Measurements from ENCODE around the gene PCDHA6. TPM values are rescaled to one million over a fixed set of nuclear protein-coding genes. Genes with fewer than 3 reads are reported as not detected.
A peak's percentile ranks its signal among the peaks of the same experiment; 100 is the strongest.
"Not testable (repeated sequence)": the region's sequence is repeated elsewhere in the genome, so short reads cannot be mapped to it uniquely, and the experiment has no call there.

Gene PCDHA6
- total and polyA plus RNA-seq, 10 of the 15 experiments (the other 5 are each of a cell fraction or from before 2014, with no cell fraction given): 0.09 TPM; not detected in 9

GRCh38 chr5:140795259-140795641 is 32.5 kb upstream of the PCDHA6 start:
- H3K9ac ChIP-seq (ENCODE audit: control insufficient read depth, insufficient read depth, low read length): no peak overlapping the region
- H3K4me2 ChIP-seq (ENCODE audit: control insufficient read depth, insufficient read depth): no peak overlapping the region
- H3K9me3 ChIP-seq (replicated peaks; ENCODE audit: control insufficient read depth, insufficient read depth, low read length): no peaks in the 10 kb centered on the region; the same call in 2 of the 3 replicates
- H4K20me1 ChIP-seq (ENCODE audit: control insufficient read depth, insufficient read depth): no peaks in the 10 kb centered on the region
- in situ Hi-C loops (cut with MboI) (no loop called here), intact Hi-C loops (cut with micrococcal nuclease; ENCODE audit: unreplicated experiment) (no loop called here)
- H3K79me2 ChIP-seq (ENCODE audit: control insufficient read depth, insufficient read depth, low read length): no peaks in the 10 kb centered on the region
- CTCF ChIA-PET: interaction anchor here (1.0 kb wide), 1 partner anchor 10 kb away, joined by 3 read pairs; the partner anchor contains the start of gene PCDHA1
- TF ChIP-seq CTCF (IDR thresholded peaks at IDR 0.05 in 2 of 3, conservative IDR thresholded peaks at IDR 0.05 in 1 of 3; ENCODE audit: control insufficient read depth in 2 of 3, extremely low read depth in 1 of 3, insufficient read depth in 1 of 3, low read depth in 3 of 3, low read length in 3 of 3): 0 out of 6 replicates have a peak, but pooled peaks of 1 of the 3 experiments have one; percentile 4
- TF ChIP-seq RAD51 (IDR thresholded peaks at IDR 0.05): no peak
- no peaks in the 10 kb centered on the region for H3K36me3 ChIP-seq (ENCODE audit: control insufficient read depth in 2 of 2, insufficient read depth in 2 of 2, low read length in 1 of 2)
- POLR2A ChIA-PET: no interaction called here
- H3K4me1 ChIP-seq (ENCODE audit: control insufficient read depth, insufficient read depth, low read length): no peaks in the 10 kb centered on the region
- no peak for FAIRE-seq
- no peak for DNase-seq (ENCODE audit: low read depth, low spot score)
- no TSS peak for BruUV-seq (replicated peaks)
- WGBS (ENCODE audit: insufficient coverage, insufficient replicate concordance, low lambda C conversion rate, missing lambda C conversion rate): 44% methylated on average over 15 of the region's 15 CpGs
- H2AFZ ChIP-seq (ENCODE audit: control insufficient read depth, low read depth, low read length): no peak overlapping the region
- RAD21 ChIA-PET (ENCODE audit: unreplicated experiment): no interaction called here
- H3K27me3 ChIP-seq (replicated peaks in 1 of 2; ENCODE audit: control insufficient read depth in 2 of 2, insufficient read depth in 2 of 2, low read length in 1 of 2): no peaks in the 10 kb centered on the region
- SMC1A ChIA-PET (ENCODE audit: uncharacterized antibody, unreplicated experiment): no interaction called here
- H3K27ac ChIP-seq (ENCODE audit: control insufficient read depth, insufficient read depth): no peak overlapping the region
- no peak for ATAC-seq
- no peak overlapping the region for H3K4me3 ChIP-seq

GRCh38 chr5:140796072-140796717 is 31.6 kb upstream of the PCDHA6 start:
- ATAC-seq; FAIRE-seq; H3K36me3 ChIP-seq (ENCODE audit: control insufficient read depth in 2 of 2, insufficient read depth in 2 of 2, low read length in 1 of 2); H2AFZ ChIP-seq (ENCODE audit: control insufficient read depth, low read depth, low read length); H3K27me3 ChIP-seq (replicated peaks in 1 of 2; ENCODE audit: control insufficient read depth in 2 of 2, insufficient read depth in 2 of 2, low read length in 1 of 2); BruUV-seq (replicated peaks); CTCF ChIA-PET; intact Hi-C loops (cut with micrococcal nuclease; ENCODE audit: unreplicated experiment); RAD21 ChIA-PET (ENCODE audit: unreplicated experiment); H3K27ac ChIP-seq (ENCODE audit: control insufficient read depth, insufficient read depth); POLR2A ChIA-PET; DNase-seq (ENCODE audit: low read depth, low spot score); SMC1A ChIA-PET (ENCODE audit: uncharacterized antibody, unreplicated experiment); H3K79me2 ChIP-seq (ENCODE audit: control insufficient read depth, insufficient read depth, low read length); H3K4me2 ChIP-seq (ENCODE audit: control insufficient read depth, insufficient read depth); in situ Hi-C loops (cut with MboI); H4K20me1 ChIP-seq (ENCODE audit: control insufficient read depth, insufficient read depth); H3K4me3 ChIP-seq; H3K9ac ChIP-seq (ENCODE audit: control insufficient read depth, insufficient read depth, low read length); H3K4me1 ChIP-seq (ENCODE audit: control insufficient read depth, insufficient read depth, low read length); H3K9me3 ChIP-seq (replicated peaks; ENCODE audit: control insufficient read depth, insufficient read depth, low read length): not testable (repeated sequence)
- 79% methylated on average over 59 of the region's 72 CpGs for WGBS (ENCODE audit: insufficient coverage, insufficient replicate concordance, low lambda C conversion rate, missing lambda C conversion rate)

Measured in GM12878 (cell line).